GM18502 (cell line): ENCODE data around the gene RUNX2.

Source experiments
- ATAC-seq: cut with Tn5 transposase; IDR thresholded peaks from one replicate; pipeline ENCODE4 v1.9.1; 2021; ENCODE audit warnings: mild to moderate bottlenecking; ENCODE audit not compliant: unreplicated experiment, poor library complexity

The RUNX2 gene

GRCh38 chr6:45630314-45630713, 302.2 kb downstream of the RUNX2 start:
- ATAC-seq = no peak

- no peak for ATAC-seq
Observed at GRCh38 chr6:45630801-45631200, 302.7 kb downstream of the RUNX2 start.

- ATAC-seq = no peak
Observed at GRCh38 chr6:45631396-45631795, 303.3 kb downstream of the RUNX2 start.

- ATAC-seq = no peak
Observed at GRCh38 chr6:45633272-45633908, 305.3 kb downstream of the RUNX2 start.

GRCh38 chr6:45634231-45634630, 306.1 kb downstream of the RUNX2 start:
- no peak for ATAC-seq

GRCh38 chr6:45635284-45635867, 307.2 kb downstream of the RUNX2 start:
- ATAC-seq = no peak

GRCh38 chr6:45637056-45637455, 308.9 kb downstream of the RUNX2 start:
- no peak for ATAC-seq

GRCh38 chr6:45637611-45638257, 309.6 kb downstream of the RUNX2 start:
- no peak for ATAC-seq

- no peak for ATAC-seq
Observed at GRCh38 chr6:45640081-45640491, 312.0 kb downstream of the RUNX2 start.

- no peak for ATAC-seq
Observed at GRCh38 chr6:45640811-45641210, 312.7 kb downstream of the RUNX2 start.

GRCh38 chr6:45642331-45643125, 314.4 kb downstream of the RUNX2 start:
- ATAC-seq = no peak

- no peak for ATAC-seq
Observed at GRCh38 chr6:45643126-45643525, 315.0 kb downstream of the RUNX2 start.

- ATAC-seq = no peak
Observed at GRCh38 chr6:45644720-45645119, 316.6 kb downstream of the RUNX2 start.

- ATAC-seq = peak; percentile 52
Observed at GRCh38 chr6:45645302-45645701, 317.2 kb downstream of the RUNX2 start.

GRCh38 chr6:45647341-45648261, 319.5 kb downstream of the RUNX2 start:
- ATAC-seq = no peak

GRCh38 chr6:45648262-45648620, 320.1 kb downstream of the RUNX2 start:
- no peak for ATAC-seq

- no peak for ATAC-seq
Observed at GRCh38 chr6:45650524-45651135, 322.5 kb downstream of the RUNX2 start.

- no peak for ATAC-seq
Observed at GRCh38 chr6:45651301-45651700, 323.2 kb downstream of the RUNX2 start.

- no peak for ATAC-seq
Observed at GRCh38 chr6:45652416-45652815, 324.3 kb downstream of the RUNX2 start.
